H4 (cell line): Measurements from ENCODE around the gene GTF2IRD1. TPM values are rescaled to one million over a fixed set of nuclear protein-coding genes. Genes with fewer than 3 reads are reported as not detected.
"Not testable (repeated sequence)": the region's sequence is repeated elsewhere in the genome, so short reads cannot be mapped to it uniquely, and the experiment has no call there.

Source experiments
- DNase-seq: peaks from one replicate; pipeline ENCODE4 v3.0.0-alpha.2; 2015; ENCODE audit warnings: low spot score
- total RNA-seq: library from RNA; depleted of rRNA; stranded (reverse); fragments of >200 nt; shearing (Covaris generic); gene quantifications from 2 replicates; pipeline ENCODE4 v1.2.3, GENCODE V29; 2014

The GTF2IRD1 gene
- total RNA-seq, 1 experiment from 2014 or later, result 13.0 TPM

DNA sequence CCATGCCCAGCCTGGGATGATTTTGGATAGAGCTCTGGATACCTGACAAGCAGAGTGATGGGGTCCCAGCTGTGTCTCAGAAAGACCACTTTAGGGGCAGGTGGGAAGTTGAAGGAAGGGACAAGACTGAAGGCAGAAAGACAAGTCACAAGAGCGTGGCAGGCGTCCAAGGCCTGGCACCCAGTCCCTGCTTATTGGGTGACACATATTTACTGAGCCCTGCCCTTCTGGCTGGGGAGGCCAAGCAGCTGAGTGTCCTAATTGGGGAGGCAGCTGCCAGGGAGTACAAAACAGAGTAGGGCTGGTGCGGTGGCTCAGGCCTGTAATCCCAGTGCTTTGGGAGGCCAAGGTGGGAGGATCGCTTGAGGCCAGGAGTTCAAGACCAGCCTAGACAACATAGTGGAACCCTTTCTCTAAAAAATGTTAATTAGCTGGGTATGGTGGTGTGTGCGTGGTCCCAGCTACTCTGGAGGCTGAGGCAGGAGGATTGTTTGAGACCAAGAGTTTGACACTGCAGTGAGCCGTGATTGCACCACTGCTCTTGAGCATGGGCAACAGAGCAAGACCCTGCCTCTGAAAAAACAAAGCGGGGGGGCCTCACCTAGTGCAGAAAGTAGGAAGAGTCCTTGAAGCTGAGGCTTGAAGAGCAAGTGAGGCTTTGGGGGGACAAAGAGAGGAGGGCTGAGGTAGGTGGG, 150.8 kb downstream of the GTF2IRD1 start:
- DNase-seq, result no peak

DNA sequence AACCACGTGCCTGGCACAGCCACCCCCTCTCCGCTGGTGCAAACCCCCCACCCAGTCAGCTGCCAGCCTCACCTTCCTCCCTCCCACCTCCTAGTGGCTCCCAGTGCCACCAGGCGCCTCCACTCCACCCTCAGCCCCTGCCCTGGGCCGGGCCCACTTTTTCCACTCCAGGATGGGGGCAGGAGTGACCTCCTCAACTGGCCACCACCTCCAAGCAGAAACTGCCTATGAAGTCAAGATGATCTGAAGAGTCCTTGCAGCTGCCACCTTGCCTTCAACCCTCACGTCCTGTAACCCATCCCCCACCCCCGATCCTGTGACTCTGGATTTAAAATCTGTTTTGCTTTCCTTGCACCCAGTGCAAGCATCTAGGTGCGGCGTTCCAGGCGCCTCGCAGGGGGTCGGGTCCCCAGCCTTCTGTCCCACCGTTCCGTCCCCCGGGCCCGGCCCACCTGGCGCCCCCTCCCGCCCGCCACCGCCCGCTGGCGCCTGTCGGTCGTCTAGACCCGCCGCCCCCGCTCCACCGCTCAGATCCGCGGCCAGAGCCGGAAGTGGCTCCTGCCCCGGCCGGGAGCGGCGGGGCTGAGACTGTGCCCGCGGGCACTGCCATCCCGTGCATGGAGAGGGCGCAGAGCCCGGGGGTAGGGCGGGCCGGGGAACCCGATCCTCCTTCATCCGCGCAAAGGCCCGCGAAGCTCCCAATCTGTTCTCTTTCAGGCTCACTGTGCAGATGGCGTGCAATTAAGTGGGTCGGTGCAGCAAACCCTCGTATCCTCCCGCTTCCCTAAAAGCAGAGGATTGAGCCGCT, 152.6 kb downstream of the GTF2IRD1 start:
- DNase-seq, result peak; percentile 60

DNA sequence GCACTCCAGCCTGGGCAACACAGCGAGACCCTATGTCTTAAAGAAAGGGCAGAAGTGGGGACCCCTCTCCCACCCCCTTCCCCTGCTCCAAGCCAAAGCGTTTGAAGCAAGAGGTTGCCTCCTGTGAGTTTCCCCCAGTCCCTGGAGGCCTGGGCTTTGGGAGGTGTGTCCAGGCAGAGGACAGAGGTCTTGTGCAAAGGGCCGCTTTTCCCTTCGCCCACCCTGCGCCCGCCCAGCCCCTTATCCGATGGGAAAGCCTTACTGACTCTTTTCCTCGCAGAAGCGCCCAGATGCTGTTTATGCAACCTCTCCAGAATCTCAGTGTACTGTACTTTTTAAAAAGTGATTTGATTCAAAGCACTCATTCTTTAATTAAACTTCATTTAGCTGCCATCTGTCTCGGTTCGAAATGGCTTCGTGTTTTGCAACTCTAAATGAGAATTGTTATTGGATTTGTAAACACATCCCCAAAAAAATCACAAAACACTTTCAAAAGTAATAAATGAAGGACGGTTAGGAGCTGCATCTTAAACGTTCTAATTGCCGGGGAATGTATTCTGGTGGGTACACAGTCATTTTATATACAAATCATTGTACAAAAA, 153.3 kb downstream of the GTF2IRD1 start:
- DNase-seq, result no peak

- DNase-seq, result peak; percentile 81
Observed at GRCh38 chr7:74612015-74612829, 158.5 kb downstream of the GTF2IRD1 start.

GRCh38 chr7:74615933-74616780, 162.5 kb downstream of the GTF2IRD1 start:
- no peak for DNase-seq

- DNase-seq, result no peak
Observed at GRCh38 chr7:74617180-74617744, 163.6 kb downstream of the GTF2IRD1 start.

GRCh38 chr7:74619235-74619860, 165.6 kb downstream of the GTF2IRD1 start:
- no peak for DNase-seq

DNA sequence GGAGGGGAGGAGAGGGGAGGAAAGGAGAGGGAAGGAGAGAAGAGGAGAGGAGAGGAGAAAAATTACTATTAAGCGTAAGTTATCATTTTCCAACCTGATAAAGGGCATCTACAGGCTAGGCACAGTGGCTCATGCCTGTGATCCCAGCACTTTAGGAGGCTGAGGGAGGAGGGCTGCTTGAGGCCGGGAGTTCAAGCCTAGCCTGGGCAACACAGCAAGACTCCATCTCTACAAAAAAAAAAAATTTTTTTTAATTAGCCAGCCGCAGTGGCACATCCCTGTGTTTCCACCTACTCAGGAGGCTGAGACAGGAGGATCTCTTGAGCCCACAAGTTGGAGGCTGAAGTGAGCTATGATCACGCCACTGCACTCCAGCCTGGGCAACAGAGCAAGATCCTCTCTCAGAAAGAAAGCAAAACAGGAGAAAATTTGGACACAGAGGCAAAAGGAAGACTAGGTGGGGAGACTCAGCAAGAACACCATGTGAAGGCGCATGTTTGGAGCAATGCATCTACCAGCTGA, 168.6 kb downstream of the GTF2IRD1 start:
- no peak for DNase-seq

- DNase-seq, result no peak
Observed at GRCh38 chr7:74623135-74623534, 169.4 kb downstream of the GTF2IRD1 start.

DNA sequence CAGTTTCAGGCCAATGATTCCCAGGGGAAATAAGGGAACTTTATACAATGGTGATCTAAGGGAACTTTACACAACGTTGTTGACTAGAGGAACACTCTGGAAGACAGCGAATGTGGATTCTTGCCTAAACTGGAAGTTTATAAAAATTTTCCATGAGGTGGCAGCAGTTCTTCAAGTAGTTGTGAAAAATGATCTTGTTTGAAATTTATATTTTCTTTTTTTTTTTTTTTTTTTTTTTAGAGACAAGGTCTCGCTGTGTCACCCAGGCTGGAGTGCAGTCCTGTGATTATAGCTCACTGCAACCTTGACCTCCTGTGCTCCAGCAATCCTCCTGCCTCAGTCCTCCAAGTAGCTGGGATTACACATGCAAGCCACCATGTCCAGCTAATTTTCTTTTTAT, 171.7 kb downstream of the GTF2IRD1 start:
- no peak for DNase-seq

- peak; percentile 70 for DNase-seq
Observed at GRCh38 chr7:74627661-74628411, 174.1 kb downstream of the GTF2IRD1 start.

GRCh38 chr7:74632505-74632904, 178.8 kb downstream of the GTF2IRD1 start:
- no peak for DNase-seq

DNA sequence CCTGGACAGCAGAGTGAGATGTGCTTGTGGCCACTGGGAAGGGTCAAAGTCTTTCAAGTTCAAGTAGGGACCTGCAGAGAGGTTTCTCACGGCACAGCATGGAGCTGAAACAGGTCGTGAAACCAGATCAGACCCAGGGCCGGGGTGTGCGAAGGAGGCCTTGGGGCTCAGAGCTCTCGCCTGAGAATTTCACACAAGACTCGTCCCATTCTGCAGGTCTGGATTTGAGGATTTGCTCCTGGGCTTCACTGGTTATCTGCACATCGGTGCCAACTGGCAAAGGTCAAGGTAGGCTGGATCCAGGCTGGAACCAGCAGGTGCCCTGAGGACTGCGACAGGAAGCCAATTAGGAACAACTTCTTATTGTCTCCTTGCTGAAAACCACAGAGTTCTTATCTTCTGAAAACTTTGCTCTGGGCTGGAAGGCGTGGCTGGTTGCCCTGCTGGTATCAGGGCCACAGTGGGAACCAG, 179.8 kb downstream of the GTF2IRD1 start:
- no peak for DNase-seq

- no peak for DNase-seq
Observed at GRCh38 chr7:74637745-74638144, 184.0 kb downstream of the GTF2IRD1 start.

GRCh38 chr7:74650055-74650454, 196.3 kb downstream of the GTF2IRD1 start:
- peak; percentile 53 for DNase-seq

- not testable (repeated sequence) for DNase-seq
Observed at GRCh38 chr7:74650493-74651132, 196.9 kb downstream of the GTF2IRD1 start.

- DNase-seq, result not testable (repeated sequence)
Observed at GRCh38 chr7:74651133-74651504, 197.4 kb downstream of the GTF2IRD1 start.
